Measurements from ENCODE around the gene FANCL.
"Not testable (repeated sequence)": the region's sequence is repeated elsewhere in the genome, so short reads cannot be mapped to it uniquely, and the experiment has no call there.

The FANCL gene

DNA sequence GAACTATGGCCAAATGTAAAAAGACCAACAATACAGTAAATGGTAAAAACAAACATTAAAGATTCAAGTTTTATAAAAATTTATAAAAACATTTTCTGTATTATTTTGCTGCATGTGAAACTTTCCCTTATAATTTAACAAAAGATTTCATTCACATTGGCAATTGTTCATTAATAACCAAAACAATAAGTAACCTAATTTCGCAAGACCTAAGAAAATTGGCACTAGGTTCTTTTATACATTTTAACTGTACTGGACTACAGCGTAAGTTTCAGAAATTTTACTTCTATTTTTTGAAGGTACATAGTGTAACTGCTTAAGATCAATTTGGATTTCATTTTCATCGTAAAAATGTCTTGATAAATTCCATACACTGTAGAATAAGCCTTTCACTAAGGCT, 77.2 kb downstream of the FANCL start:
- in situ Hi-C loops (cut with HindIII; ENCODE audit: low pct_ligation_motif_present, low pct_unique_long_range_greater_than_20kb, low sequenced_read_pairs), result no loop called here
- no peak for DNase-seq

DNA sequence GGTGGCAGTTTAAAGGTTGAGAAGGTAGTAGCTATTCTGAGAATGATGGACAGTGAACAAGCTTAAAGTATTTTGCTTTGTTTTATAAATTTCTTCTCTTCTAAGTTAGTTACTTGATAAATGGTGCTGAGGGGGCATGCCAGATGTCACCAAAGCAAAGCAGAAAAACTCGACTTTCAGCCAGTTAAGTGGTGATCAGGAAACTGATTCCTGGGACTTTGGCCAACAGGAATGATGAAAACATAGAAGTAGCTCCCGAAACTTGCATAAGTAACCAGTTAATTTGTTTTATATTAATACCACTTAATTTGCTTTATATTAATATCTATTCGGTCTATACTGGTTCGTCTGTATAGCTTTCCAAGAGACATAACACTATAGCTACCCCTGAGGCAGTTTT, 82.6 kb downstream of the FANCL start:
- in situ Hi-C loops (cut with HindIII; ENCODE audit: low pct_ligation_motif_present, low pct_unique_long_range_greater_than_20kb, low sequenced_read_pairs), result no loop called here
- DNase-seq, result no peak

DNA sequence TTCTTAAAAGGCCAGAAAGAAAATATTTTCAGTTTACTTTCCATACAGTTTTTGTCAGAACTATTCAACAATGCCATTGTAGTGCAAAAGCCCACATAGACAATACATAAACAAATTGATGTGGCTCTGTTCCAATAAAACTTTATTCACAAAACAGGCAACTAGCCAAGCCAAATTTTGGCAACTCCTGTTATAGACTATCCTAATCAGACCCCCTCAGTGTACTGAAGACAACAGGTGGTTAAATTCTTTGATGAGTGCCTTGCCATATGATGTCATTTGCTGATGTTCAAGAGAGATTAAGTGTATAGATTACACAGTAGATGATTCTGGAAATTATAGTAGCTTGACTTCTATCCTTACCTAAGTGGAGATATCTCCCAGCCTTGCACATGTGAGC, 83.4 kb downstream of the FANCL start:
- in situ Hi-C loops (cut with HindIII; ENCODE audit: low pct_ligation_motif_present, low pct_unique_long_range_greater_than_20kb, low sequenced_read_pairs), result no loop called here
- DNase-seq, result no peak

DNA sequence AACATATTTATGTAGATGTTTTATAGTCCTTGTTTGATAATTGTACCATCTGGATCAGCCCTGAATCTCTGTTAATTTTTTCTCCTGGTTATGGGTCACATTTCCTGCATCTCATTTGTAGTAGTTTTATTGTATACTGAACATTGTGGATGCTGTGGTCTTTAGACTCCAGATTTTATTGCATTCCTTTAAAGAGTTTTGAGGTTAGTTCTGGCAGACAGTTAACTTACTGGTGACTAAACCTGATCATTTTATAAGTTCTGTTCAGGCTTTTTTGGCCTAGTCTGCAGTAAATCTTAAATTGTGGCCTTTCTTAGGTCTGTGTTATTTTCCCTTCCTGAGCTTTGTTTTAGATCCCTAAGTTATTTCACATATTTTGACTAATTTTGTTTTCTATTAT, 84.3 kb downstream of the FANCL start:
- in situ Hi-C loops (cut with HindIII; ENCODE audit: low pct_ligation_motif_present, low pct_unique_long_range_greater_than_20kb, low sequenced_read_pairs), result no loop called here
- no peak for DNase-seq

DNA sequence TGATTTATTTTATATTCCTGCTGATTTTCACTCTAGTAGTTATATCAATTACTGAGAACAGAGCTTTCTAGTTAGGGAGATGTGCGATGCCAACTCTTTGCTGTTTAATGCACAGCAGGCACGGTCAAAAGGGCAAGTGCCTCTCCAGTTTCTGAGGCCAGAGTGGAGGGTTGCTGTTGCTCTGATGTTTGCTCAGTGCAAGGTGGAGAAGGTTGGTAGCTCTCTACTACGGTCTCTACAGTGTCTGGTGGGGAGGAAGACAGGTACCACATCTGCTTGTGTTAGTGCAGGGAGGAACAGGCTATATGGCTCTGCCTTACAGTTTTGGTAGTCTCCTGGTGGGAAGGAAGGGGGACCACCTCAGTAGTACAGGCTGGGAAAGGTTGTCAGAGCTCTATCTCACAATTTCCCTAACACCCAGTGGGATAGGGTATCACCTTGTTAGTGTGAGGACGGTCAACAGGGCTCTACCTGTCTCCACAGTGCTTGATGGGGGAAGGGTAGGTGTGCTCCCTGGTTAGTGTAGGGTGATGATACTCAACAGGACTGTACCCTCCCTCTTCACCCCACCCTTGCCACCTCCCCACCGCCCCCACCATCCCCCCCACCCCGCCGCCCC, 85.9 kb downstream of the FANCL start:
- DNase-seq, result no peak
- in situ Hi-C loops (cut with HindIII; ENCODE audit: low pct_ligation_motif_present, low pct_unique_long_range_greater_than_20kb, low sequenced_read_pairs), result no loop called here

DNA sequence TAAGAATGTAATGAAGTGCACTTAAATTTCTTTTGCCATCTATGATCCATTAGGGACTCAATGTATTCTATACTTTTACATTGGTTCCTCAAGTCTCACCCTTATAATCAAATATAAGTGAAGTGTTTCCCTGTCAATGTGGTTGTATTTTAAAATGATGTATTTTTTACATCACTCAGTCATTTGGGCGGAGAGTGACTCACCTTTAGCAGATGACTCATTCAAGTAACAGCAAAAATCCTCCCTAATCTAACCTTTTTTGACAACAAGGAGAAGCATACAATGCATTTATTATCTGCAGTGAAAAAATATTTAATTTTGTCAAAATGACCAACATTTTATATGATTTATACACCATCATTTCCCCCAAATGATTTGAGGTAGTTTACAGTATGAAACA, 94.4 kb downstream of the FANCL start:
- DNase-seq, result peak; percentile 31
- in situ Hi-C loops (cut with HindIII; ENCODE audit: low pct_ligation_motif_present, low pct_unique_long_range_greater_than_20kb, low sequenced_read_pairs), result no loop called here

DNA sequence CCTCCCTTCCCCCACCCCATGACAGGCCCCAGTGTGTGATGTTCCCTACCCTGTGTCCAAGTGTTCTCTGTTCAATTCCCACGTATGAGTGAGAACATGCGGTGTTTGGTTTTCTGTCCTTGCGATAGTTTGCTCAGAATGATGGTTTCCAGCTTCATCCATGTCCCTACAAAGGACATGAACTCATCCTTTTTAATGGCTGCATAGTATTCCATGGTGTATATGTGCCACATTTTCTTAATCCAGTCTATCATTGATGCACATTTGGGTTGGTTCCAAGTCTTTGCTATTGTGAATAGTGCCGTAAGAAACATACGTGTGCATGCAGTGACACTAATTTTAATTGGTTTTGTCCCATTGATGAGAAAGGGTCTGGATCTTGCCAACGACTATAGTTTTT, 95.4 kb downstream of the FANCL start:
- DNase-seq; in situ Hi-C loops (cut with HindIII; ENCODE audit: low pct_ligation_motif_present, low pct_unique_long_range_greater_than_20kb, low sequenced_read_pairs): not testable (repeated sequence)

DNA sequence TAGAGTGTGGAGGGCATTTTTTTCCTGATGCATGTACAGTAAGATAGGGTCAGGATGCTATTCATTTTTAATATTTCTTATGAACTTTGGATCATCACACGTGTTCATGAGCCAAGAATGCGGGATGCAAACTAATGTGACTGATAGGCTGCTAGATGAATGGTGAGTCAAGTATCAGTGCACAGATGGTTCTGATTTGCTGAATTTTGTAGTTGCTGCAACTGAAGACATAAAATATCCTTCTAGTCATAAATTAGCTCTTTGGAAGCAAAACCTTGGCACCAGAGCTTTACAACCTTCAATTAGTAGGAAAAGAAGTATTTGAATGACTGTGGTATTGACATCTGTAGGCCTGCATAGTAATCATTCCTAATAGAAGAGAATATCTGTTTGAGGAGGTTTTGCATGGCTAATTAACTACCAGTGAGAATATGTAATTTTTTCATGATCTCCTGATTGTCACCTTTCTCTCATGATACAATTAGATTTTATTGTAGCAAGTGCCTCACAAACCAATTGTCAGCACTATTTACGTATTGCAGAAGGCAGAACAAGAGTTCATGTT, 100.5 kb downstream of the FANCL start:
- in situ Hi-C loops (cut with HindIII; ENCODE audit: low pct_ligation_motif_present, low pct_unique_long_range_greater_than_20kb, low sequenced_read_pairs), result no loop called here

DNA sequence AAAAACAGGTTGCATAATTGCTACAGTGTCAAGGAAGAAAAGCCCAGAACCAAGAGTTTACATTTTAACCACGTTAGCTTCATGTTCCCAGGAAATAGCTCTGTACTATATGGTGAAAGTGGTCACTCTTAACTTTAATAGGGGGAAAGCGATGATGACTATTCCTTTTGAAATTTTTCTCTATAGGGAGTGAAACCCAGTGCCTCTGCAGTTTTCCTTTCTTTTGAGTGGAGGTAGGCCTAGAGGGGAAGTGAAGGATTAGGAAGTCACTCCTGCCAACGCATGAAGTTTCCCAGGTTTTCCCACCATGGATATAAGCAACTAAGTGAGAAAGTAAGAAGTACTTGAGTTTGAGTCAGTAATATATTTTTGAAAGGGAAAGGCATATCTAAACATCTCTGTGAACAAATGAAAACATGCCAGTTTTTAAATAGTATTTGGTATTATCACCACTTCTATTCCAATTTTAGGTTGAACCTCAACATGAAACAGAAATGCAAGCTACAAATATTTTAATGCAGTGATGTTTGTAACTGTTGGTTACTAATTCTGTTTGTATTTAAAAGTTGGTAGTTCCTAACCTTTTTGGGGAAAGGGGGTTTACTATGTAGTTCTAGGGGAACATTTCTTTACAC, 102.6 kb downstream of the FANCL start:
- in situ Hi-C loops (cut with HindIII; ENCODE audit: low pct_ligation_motif_present, low pct_unique_long_range_greater_than_20kb, low sequenced_read_pairs), result no loop called here
- no peak for DNase-seq

More for the DNA sequence above, 100.5 kb downstream of the FANCL start:
- no peak for DNase-seq

DNA sequence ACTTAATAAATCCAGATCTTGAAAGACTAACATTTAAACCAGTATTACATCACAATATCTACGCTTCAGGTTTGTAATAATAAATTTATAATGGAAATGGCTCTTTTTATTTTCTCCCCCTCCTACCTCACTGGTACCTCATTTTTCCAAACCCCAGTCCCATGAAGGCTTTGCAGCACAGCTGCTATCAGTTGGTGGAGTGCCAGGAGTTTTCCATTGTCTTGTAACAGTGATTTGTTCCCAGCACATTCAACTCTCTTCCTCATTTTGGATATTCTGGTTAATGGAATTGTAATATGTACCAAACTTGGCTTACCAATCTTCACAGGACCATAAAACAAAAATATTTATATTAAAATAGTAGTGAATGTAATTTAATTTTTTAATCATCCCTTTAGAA, 103.3 kb downstream of the FANCL start:
- in situ Hi-C loops (cut with HindIII; ENCODE audit: low pct_ligation_motif_present, low pct_unique_long_range_greater_than_20kb, low sequenced_read_pairs), result no loop called here
- DNase-seq, result no peak

DNA sequence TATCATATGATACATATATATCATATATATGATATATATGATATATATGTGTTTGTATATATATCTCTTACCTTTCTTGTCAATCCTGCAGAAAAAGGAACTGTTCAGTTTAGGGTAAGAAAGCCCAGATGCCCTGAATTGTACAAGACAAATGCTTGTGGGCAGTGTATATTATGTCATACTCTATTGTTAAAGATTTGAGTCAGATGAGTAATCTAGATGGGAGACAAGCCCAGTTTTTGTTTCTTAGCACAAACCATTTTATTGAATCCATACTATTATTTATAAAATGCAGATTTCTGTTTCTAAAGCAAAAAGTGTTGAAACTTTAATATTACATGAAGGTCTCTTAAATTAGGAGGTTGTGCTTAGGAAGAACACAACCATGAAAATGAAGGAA, 103.9 kb downstream of the FANCL start:
- peak; percentile 39 for DNase-seq
- in situ Hi-C loops (cut with HindIII; ENCODE audit: low pct_ligation_motif_present, low pct_unique_long_range_greater_than_20kb, low sequenced_read_pairs), result no loop called here

DNA sequence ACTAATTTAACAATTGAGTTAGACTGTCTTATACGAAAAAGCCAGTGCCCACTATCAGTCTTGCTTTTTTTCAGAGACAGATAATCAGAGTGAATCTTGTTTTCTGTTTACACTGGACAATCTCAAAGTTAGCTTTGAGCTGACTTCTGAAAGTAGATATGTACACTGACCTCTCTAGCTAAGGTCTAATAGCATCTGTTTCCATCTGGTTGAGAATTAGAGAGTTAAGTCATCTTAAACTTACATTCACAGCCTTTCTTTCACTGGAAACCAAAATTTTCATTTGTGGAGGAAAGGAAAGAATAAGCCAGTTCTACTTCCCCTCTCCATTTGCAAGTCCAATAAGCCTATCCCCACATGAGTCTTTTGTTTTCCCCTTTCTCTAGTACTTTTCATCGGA, 105.3 kb downstream of the FANCL start:
- DNase-seq, result no peak
- in situ Hi-C loops (cut with HindIII; ENCODE audit: low pct_ligation_motif_present, low pct_unique_long_range_greater_than_20kb, low sequenced_read_pairs), result no loop called here

DNA sequence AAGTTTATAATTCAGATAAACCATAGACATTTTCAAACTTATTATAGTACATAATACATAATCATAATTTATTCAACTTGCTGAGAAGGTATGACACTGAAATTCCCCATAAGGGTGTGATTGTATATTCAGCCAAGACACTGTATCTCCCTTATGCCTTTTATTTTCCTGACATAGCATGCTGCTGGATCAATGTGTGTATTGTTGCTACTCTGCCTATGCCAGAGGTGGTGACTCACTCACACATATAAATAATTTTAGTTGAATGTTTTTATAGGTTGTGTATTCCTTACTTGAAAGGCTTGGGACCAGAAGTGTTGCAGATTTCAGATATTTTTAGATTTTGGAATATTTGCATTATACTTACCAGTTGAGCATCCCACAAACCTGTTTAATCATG, 107.7 kb downstream of the FANCL start:
- in situ Hi-C loops (cut with HindIII; ENCODE audit: low pct_ligation_motif_present, low pct_unique_long_range_greater_than_20kb, low sequenced_read_pairs), result no loop called here
- DNase-seq, result no peak

DNA sequence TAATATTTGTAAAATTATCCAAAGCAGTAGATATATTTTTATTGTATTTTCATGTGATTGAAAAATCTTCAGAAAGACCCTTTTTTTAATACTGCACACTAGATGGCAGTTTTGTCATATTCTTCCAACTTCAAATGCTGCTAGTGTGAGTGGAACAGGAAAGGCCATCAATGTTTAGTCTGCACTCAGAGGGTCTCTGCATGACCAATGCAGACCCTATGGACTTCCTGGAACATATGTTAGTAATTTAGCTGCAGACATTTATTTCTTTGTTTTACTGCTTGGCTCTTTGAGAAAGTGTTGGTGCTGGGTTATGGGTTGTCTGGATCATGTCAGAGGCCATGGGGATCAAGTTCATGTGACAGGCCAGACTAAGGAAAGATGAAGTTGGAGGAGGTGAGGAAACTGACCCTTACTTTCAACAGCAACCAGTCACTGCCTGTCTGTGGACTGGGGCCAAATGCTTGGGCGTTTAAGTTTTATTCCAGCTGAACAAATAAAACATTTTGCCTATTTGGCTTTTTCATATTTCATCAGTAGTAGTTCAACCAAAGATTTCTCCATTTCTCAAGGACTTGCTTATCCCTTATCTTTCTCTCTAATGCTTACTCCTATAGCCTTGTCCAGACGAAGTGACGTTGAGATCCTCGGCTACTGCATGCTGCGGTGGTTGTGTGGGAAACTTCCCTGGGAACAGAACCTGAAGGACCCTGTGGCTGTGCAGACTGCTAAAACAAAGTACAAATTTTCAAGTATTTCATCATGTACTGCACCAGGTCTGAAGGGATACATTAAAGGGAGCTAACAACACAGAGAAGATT, 109.7 kb downstream of the FANCL start:
- peak; percentile 33 for DNase-seq
- in situ Hi-C loops (cut with HindIII; ENCODE audit: low pct_ligation_motif_present, low pct_unique_long_range_greater_than_20kb, low sequenced_read_pairs), result no loop called here

DNA sequence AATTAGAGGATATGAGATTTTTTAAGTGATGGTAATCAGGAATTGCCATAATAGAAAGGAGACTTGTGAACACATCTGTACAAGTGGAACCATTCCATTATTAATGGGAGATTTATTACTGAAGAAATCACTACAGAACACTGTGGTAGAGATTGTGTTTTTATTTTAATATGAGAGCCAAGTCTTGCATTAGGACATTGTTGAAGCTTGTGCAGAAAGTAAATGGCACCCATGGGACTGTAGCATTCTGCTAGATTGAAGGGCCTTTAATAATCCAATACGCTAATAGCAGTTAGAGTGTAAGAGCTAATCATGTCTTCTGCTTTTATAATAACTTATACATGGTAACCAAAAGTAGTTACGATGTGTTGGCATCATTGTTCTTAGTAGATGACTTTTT, 110.9 kb downstream of the FANCL start:
- DNase-seq, result no peak
- in situ Hi-C loops (cut with HindIII; ENCODE audit: low pct_ligation_motif_present, low pct_unique_long_range_greater_than_20kb, low sequenced_read_pairs), result no loop called here

DNA sequence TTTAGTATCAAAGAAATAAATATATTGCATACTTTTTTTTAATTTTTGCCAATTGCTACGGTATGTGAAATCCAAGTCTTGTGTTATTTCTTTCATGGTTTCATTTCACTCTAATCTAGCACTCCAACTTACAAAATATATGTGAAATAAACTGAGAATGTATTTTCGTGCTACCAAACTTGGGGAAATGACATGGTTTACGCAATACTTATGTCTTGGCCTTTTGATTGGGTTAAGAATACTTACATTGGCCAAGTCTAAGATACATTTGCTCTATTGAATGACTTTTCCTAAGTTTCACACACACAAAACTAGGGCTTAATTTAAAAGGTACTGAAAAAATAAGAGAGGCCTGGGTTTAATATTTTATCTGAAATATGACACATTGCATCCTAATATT, 114.0 kb downstream of the FANCL start:
- DNase-seq, result no peak
- in situ Hi-C loops (cut with HindIII; ENCODE audit: low pct_ligation_motif_present, low pct_unique_long_range_greater_than_20kb, low sequenced_read_pairs), result no loop called here

DNA sequence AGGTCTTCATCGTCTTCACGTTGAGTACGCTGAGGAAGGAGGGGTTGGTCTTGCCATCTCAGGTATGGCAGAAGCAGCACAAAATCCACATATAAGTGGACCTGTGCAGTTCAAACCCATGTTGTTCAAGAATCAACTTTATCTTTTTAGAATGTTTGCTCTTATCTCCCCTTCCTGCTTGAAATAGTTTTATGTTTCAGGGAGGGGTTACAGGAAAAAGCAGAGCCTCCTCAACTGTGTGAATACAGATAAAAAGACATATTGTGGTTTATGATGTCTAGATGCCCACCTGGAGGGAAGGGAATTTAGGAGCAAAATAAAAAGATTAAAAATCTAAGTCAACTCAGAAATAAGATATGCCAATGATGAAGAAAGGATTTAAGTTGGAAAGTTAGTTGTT, 118.6 kb downstream of the FANCL start:
- DNase-seq, result no peak
- in situ Hi-C loops (cut with HindIII; ENCODE audit: low pct_ligation_motif_present, low pct_unique_long_range_greater_than_20kb, low sequenced_read_pairs), result no loop called here

DNA sequence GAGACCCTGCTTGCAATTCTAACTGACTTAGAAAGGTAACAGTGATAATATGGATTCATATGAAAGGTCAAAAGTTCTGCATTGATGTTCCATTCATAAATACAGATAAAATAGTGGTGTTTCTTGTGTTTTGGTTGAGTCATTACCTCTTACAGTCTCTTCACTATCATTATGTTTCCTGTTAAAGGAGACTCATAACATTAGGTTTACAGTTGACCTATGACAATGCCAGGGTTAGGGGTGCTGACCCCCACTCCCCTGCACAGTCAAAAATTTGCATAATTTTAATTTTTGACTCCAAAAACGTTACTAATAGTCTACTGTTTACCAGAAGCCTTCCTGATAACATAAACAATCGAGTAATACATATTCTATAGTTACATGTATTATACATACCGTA, 119.1 kb downstream of the FANCL start:
- DNase-seq, result no peak
- in situ Hi-C loops (cut with HindIII; ENCODE audit: low pct_ligation_motif_present, low pct_unique_long_range_greater_than_20kb, low sequenced_read_pairs), result no loop called here

DNA sequence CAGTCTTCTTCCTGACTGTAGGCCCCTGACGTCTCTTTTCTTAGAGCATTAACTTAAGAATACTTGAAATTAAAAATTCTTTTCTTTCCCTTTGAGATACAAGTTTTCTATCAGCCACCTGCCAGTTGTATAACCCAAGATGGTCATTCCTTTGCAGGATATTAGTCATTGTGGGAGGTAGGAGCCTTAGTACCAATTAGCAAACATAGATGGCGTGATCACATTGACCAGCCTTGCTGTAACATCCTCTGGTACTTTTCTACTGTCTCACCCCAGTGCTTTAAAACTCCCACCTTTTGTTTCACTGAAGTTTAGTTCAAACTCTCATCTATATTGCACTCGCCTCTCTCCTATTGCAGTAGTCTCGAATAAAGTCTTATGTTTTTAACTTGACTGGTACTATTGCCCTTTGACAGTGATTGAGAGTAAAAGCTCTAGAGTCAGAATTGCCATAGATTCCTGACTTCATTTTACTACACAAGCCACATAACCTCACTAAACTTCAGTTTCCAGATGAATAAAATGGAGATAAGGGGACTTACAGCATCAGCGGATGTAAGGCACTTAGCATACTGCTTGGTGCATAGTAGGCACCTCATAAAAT, 120.4 kb downstream of the FANCL start:
- in situ Hi-C loops (cut with HindIII; ENCODE audit: low pct_ligation_motif_present, low pct_unique_long_range_greater_than_20kb, low sequenced_read_pairs), result no loop called here
- no peak for DNase-seq

All from ACHN (cell line).